ENCODE data around the gene EHHADH.
"Not testable (repeated sequence)": the region's sequence is repeated elsewhere in the genome, so short reads cannot be mapped to it uniquely, and the experiment has no call there.

EHHADH gene

GRCh38 chr3:185250653-185251052 lies 3.2 kb downstream of the EHHADH start:
- no peak for DNase-seq

GRCh38 chr3:185250247-185250646 lies 3.6 kb downstream of the EHHADH start:
- DNase-seq = no peak

- no peak for DNase-seq
Measured at GRCh38 chr3:185242642-185243041, 11.2 kb downstream of the EHHADH start.

GRCh38 chr3:185236969-185237368 lies 16.9 kb downstream of the EHHADH start:
- DNase-seq = no peak

- no peak for DNase-seq
Measured at GRCh38 chr3:185233328-185233727, 20.5 kb downstream of the EHHADH start.

- not testable (repeated sequence) for DNase-seq
Measured at GRCh38 chr3:185226526-185226925, 27.3 kb downstream of the EHHADH start.

GRCh38 chr3:185225523-185225922 lies 28.3 kb downstream of the EHHADH start:
- no peak for DNase-seq

GRCh38 chr3:185225080-185225479 lies 28.8 kb downstream of the EHHADH start:
- no peak for DNase-seq

GRCh38 chr3:185221203-185221602 lies 32.6 kb downstream of the EHHADH start:
- DNase-seq = no peak

GRCh38 chr3:185216607-185216958 lies 37.3 kb downstream of the EHHADH start:
- no peak for DNase-seq

- no peak for DNase-seq
Measured at GRCh38 chr3:185215873-185216606, 37.8 kb downstream of the EHHADH start.

- DNase-seq = no peak
Measured at GRCh38 chr3:185212559-185212958, 41.3 kb downstream of the EHHADH start.

GRCh38 chr3:185212086-185212485 lies 41.8 kb downstream of the EHHADH start:
- DNase-seq = no peak

GRCh38 chr3:185210621-185211142 lies 43.2 kb downstream of the EHHADH start:
- DNase-seq = no peak

GRCh38 chr3:185208823-185209222 lies 45.0 kb downstream of the EHHADH start:
- no peak for DNase-seq

GRCh38 chr3:185207931-185208746 lies 45.7 kb downstream of the EHHADH start:
- peak; percentile 7 to 20 for DNase-seq

GRCh38 chr3:185207481-185207880 lies 46.4 kb downstream of the EHHADH start:
- no peak for DNase-seq

GRCh38 chr3:185205865-185206264 lies 48.0 kb downstream of the EHHADH start:
- DNase-seq = no peak

GRCh38 chr3:185204894-185205293 lies 49.0 kb downstream of the EHHADH start:
- DNase-seq = no peak

GRCh38 chr3:185200639-185201038 lies 53.2 kb downstream of the EHHADH start:
- DNase-seq = no peak

- no peak for DNase-seq
Measured at GRCh38 chr3:185199671-185200070, 54.2 kb downstream of the EHHADH start.

GRCh38 chr3:185199206-185199605 lies 54.6 kb downstream of the EHHADH start:
- DNase-seq = no peak

- no peak for DNase-seq
Measured at GRCh38 chr3:185197068-185197467, 56.8 kb downstream of the EHHADH start.

GRCh38 chr3:185195652-185196051 lies 58.2 kb downstream of the EHHADH start:
- DNase-seq = no peak
